Heart right ventricle (tissue), 16 donors: ENCODE results near the gene LRPPRC. TPM values are rescaled to one million over a fixed set of nuclear protein-coding genes. Genes with fewer than 3 reads are reported as not detected.
"Not testable (repeated sequence)": the region's sequence is repeated elsewhere in the genome, so short reads cannot be mapped to it uniquely, and the experiment has no call there.

Experiments used
- ATAC-seq, 8 donors: fragments of 200-7000 bp; cut with Tn5 transposase; one replicate each; pipeline ENCODE4 v1.9.1; 2020; ENCODE audit warnings: mild to moderate bottlenecking in 8 of 8, moderate library complexity in 8 of 8, moderate number of reproducible peaks in 1 of 8
- DNase-seq, 2 donors: peaks; one replicate each; pipeline ENCODE4 v3.0.0-alpha.2; 2020
- H3K27ac ChIP-seq, 10 donors: fragments of 200-600 bp; sonication (generic) in 2 of 10; one replicate each; pipeline versions ENCODE4 v1.5.0 to v1.8.0; 2020 to 2022; ENCODE audit warnings: mild to moderate bottlenecking in 3 of 10
- H3K27me3 ChIP-seq, 7 donors: fragments of 200-600 bp; one replicate each; pipeline ENCODE4 v1.8.0; 2021 to 2022; ENCODE audit warnings: mild to moderate bottlenecking in 2 of 7
- H3K36me3 ChIP-seq, 9 donors: fragments of 200-600 bp; sonication (generic) in 1 of 9; one replicate each; pipeline versions ENCODE4 v1.5.0 to v1.8.0; 2020 to 2022; ENCODE audit warnings: mild to moderate bottlenecking in 2 of 9
- H3K4me1 ChIP-seq, 9 donors: fragments of 200-600 bp; sonication (generic) in 1 of 9; one replicate each; pipeline versions ENCODE4 v1.5.0 to v1.8.0; 2020 to 2022; ENCODE audit warnings: mild to moderate bottlenecking in 4 of 9
- H3K4me3 ChIP-seq, 10 donors: fragments of 200-600 bp; sonication (generic) in 2 of 10; one replicate each; pipeline versions ENCODE4 v1.5.0 to v1.8.0; 2020 to 2022; ENCODE audit warnings: mild to moderate bottlenecking in 7 of 10, moderate library complexity in 2 of 10
- H3K9me3 ChIP-seq, 11 donors: fragments of 200-600 bp in 10 of 11; sonication (generic) in 2 of 11; one replicate each; pipeline versions ENCODE4 v1.5.0 to v1.8.0; 2013 to 2022; ENCODE audit warnings: mild to moderate bottlenecking in 2 of 11, control low read depth in 1 of 11, moderate library complexity in 1 of 11
- CTCF ChIP-seq, 9 donors: fragments of 200-600 bp; sonication (generic) in 2 of 9; IDR thresholded peaks; one replicate each; pipeline versions ENCODE4 v1.5.0 to v1.8.0; 2021 to 2022; ENCODE audit warnings: antibody characterized with exemption in 9 of 9, mild to moderate bottlenecking in 5 of 9, moderate library complexity in 1 of 9
- WGBS, 2 donors: extraction: QIAGEN DNeasy Blood & Tissue Kit; methylation state at CpG; one replicate each; pipeline ENCODE4 v1.1.7; 2013; ENCODE audit warnings: inconsistent platforms in 1 of 2; 5-methylcytosine and 5-hydroxymethylcytosine counted together
- intact Hi-C, 10 donors: fragments of 100-400 bp; cut with DNase I; formaldehyde crosslinking; loops; one replicate each; pipeline versions ENCODE4 v1.11.1 to v1.14.2; 2022
- polyA plus RNA-seq, 2 donors: library from polyadenylated mRNA; stranded (reverse); fragments of 200-250 nt; gene quantifications; one replicate each; pipeline ENCODE4 v1.2.3, GENCODE V29; 2013
- total RNA-seq, 10 donors: library from RNA; stranded (reverse); fragmentation: NEBNext Ultra II Directional in 3 of 10; extraction: Animal tissue kit (Norgen Biotek cat#: 25700) in 3 of 10; gene quantifications; one replicate each; pipeline versions ENCODE4 v1.2.1 to v1.2.4, GENCODE V29; 2021 to 2023
- donor health status: Arrhythmogenic right ventricular cardiomyopathy.
- donor health status: ischemic (EF 13 %, LVEDD 7.1; RV severe dilation, severe dysfunction).
- donor health status: healthy with polysubstance abuse.
- donor health status: DM: no; HTN: yes; CAD: no.
- donor health status: DM: no; HTN: no; CAD: no.
- donor health status: ischemic (EF 25% LVEDD 6.9; RV normal size, moderate dysfunction).
- donor health status: ischemic (EF 25% LVEDD 5.7; RV mildly dilated, moderate dysfunction).
- donor health status: healthy.
- donor health status: DM: yes; HTN: yes; CAD: no.
- donor health status: Ischemic cardiomyopathy.
- donor health status: ischemic (EF 35%, LVEDD 5.7; RV mildly dilated, moderate dysfunction).
- donor health status: nonischemic (EF 11% LVEDD 7.7; RV severe dilation, severe dysfunction).
- donor health status: DM: yes; HTN: yes; CAD: no.
- donor health status: PGD.
- donor health status: ischemic (EF 29% LVEDD 5.4; RV normal size, mild dysfunction).
- donor health status: nonischemic (EF 23%, LVEDD 6.1; RV moderate dilation, normal function).

LRPPRC gene
- total and polyA plus RNA-seq, 12 donors: 26.1 to 123 (median 112) TPM

GRCh38 chr2:43924463-43924862, 71.3 kb downstream of the LRPPRC start:
- Histone ChIP-seq H3K27ac (no peak overlapping the region), H3K4me1 (no peaks in the 10 kb centered on the region), H3K27me3 (no peaks in the 10 kb centered on the region), H3K4me3 (no peak overlapping the region), H3K9me3 (no peaks in the 10 kb centered on the region), H3K36me3 (peaks cover 0 to 100% (median 18%) of the 10 kb centered on the region in 9 donors)
- intact Hi-C loops: no loop called here
- TF ChIP-seq CTCF (IDR thresholded peaks at IDR 0.05): no peak
- ATAC-seq (no peak), DNase-seq (no peak)
- WGBS, 2 donors: 95 to 97% methylated on average over 2 of the region's 2 CpGs

GRCh38 chr2:43911136-43911790, 84.5 kb downstream of the LRPPRC start:
- WGBS, 2 donors: 95 to 97% methylated on average over 8 of the region's 8 CpGs
- H3K27me3 ChIP-seq, H3K4me1 ChIP-seq, DNase-seq, intact Hi-C loops, H3K4me3 ChIP-seq, H3K27ac ChIP-seq, H3K9me3 ChIP-seq, ATAC-seq: not testable (repeated sequence)
- peaks cover 0 to 89% (median 46%) of the 10 kb centered on the region in 9 donors for H3K36me3 ChIP-seq

- no peaks in the 10 kb centered on the region for H3K9me3 ChIP-seq
- intact Hi-C loops: loop anchor here in 1 of 10 donors (10.0 kb wide), 1 partner anchor 68 kb away; no protein-coding TSS in a partner anchor
- no peak for DNase-seq
- WGBS, 2 donors: 92 to 95% methylated on average over 6 of the region's 6 CpGs
- H3K36me3 ChIP-seq: peaks cover 0 to 87% (median 28%) of the 10 kb centered on the region in 9 donors
- no peaks in the 10 kb centered on the region for H3K4me1 ChIP-seq
- H3K27me3 ChIP-seq: no peaks in the 10 kb centered on the region
- no peak for ATAC-seq
- TF ChIP-seq CTCF (IDR thresholded peaks at IDR 0.05): no peak
- H3K4me3 ChIP-seq: no peak overlapping the region
- H3K27ac ChIP-seq: no peak overlapping the region
Observed at GRCh38 chr2:43906448-43907109, 89.2 kb downstream of the LRPPRC start.

- intact Hi-C loops: loop anchor here in 1 of 10 donors (10.0 kb wide), 1 partner anchor 69 kb away; no protein-coding TSS in a partner anchor
- H3K9me3 ChIP-seq: no peaks in the 10 kb centered on the region
- DNase-seq (no peak), ATAC-seq (no peak)
- H3K4me3 ChIP-seq: no peak overlapping the region
- no peak for TF ChIP-seq CTCF (IDR thresholded peaks at IDR 0.05)
- H3K36me3 ChIP-seq: peaks cover 0 to 87% (median 34%) of the 10 kb centered on the region in 9 donors
- no peaks in the 10 kb centered on the region for H3K27me3 ChIP-seq
- H3K4me1 ChIP-seq: no peaks in the 10 kb centered on the region
- WGBS, 2 donors: 79 to 83% methylated on average over 5 of the region's 5 CpGs
- no peak overlapping the region for H3K27ac ChIP-seq
Observed at GRCh38 chr2:43905871-43906270, 89.9 kb downstream of the LRPPRC start.
